Hepatocyte (in vitro differentiated cells): Measurements from ENCODE around the gene NFIA.

Experiments
- EZH2 ChIP-seq: fragments of 200-600 bp; sonication (generic); IDR thresholded peaks from 2 replicates; pipeline ENCODE4 v1.6.1; 2016; ENCODE audit warnings: antibody characterized with exemption, mild to moderate bottlenecking, borderline replicate concordance
- TF ChIP-seq, protein P1 (sequence below): fragments of 200-600 bp; sonication (generic); IDR thresholded peaks from 2 replicates; pipeline ENCODE4 v1.5.1; 2016; ENCODE audit warnings: antibody characterized with exemption, mild to moderate bottlenecking; ENCODE audit not compliant: poor library complexity

- TF ChIP-seq, protein P1, sequence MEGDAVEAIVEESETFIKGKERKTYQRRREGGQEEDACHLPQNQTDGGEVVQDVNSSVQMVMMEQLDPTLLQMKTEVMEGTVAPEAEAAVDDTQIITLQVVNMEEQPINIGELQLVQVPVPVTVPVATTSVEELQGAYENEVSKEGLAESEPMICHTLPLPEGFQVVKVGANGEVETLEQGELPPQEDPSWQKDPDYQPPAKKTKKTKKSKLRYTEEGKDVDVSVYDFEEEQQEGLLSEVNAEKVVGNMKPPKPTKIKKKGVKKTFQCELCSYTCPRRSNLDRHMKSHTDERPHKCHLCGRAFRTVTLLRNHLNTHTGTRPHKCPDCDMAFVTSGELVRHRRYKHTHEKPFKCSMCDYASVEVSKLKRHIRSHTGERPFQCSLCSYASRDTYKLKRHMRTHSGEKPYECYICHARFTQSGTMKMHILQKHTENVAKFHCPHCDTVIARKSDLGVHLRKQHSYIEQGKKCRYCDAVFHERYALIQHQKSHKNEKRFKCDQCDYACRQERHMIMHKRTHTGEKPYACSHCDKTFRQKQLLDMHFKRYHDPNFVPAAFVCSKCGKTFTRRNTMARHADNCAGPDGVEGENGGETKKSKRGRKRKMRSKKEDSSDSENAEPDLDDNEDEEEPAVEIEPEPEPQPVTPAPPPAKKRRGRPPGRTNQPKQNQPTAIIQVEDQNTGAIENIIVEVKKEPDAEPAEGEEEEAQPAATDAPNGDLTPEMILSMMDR: peak; percentile 25
- TF ChIP-seq EZH2: no peak
These were observed 2.4 kb upstream of the NFIA start for GRCh38 chr1:61079898-61080336.
